ENCODE results near the gene NOMO2. TPM values are rescaled to one million over a fixed set of nuclear protein-coding genes. Genes with fewer than 3 reads are reported as not detected.
A peak's percentile ranks its signal among the peaks of the same experiment; 100 is the strongest.
"Not testable (repeated sequence)": the region's sequence is repeated elsewhere in the genome, so short reads cannot be mapped to it uniquely, and the experiment has no call there.

The NOMO2 gene
- total and polyA plus RNA-seq, 10 of the 15 experiments (the other 5 are each of a cell fraction or from before 2014, with no cell fraction given), result 30.2 to 110 (median 73.2) TPM

GRCh38 chr16:18546853-18547252, 15.0 kb downstream of the NOMO2 start:
- H3K27ac ChIP-seq (ENCODE audit: control insufficient read depth, insufficient read depth); SMC1A ChIA-PET (ENCODE audit: uncharacterized antibody, unreplicated experiment); DNase-seq (ENCODE audit: low read depth, low spot score); POLR2A ChIA-PET; FAIRE-seq; intact Hi-C loops (cut with micrococcal nuclease; ENCODE audit: unreplicated experiment); BruUV-seq (replicated peaks); H3K9ac ChIP-seq (ENCODE audit: control insufficient read depth, insufficient read depth, low read length); CTCF ChIA-PET; H3K4me1 ChIP-seq (ENCODE audit: control insufficient read depth, insufficient read depth, low read length); H3K79me2 ChIP-seq (ENCODE audit: control insufficient read depth, insufficient read depth, low read length); in situ Hi-C loops (cut with MboI); H3K27me3 ChIP-seq (replicated peaks in 1 of 2; ENCODE audit: control insufficient read depth in 2 of 2, insufficient read depth in 2 of 2, low read length in 1 of 2); H3K4me2 ChIP-seq (ENCODE audit: control insufficient read depth, insufficient read depth); H2AFZ ChIP-seq (ENCODE audit: control insufficient read depth, low read depth, low read length); H3K4me3 ChIP-seq; H4K20me1 ChIP-seq (ENCODE audit: control insufficient read depth, insufficient read depth); H3K9me3 ChIP-seq (replicated peaks; ENCODE audit: control insufficient read depth, insufficient read depth, low read length); H3K36me3 ChIP-seq (ENCODE audit: control insufficient read depth in 2 of 2, insufficient read depth in 2 of 2, low read length in 1 of 2); RAD21 ChIA-PET (ENCODE audit: unreplicated experiment): not testable (repeated sequence)
- no CpG with 5 or more reads among the region's 5 CpGs for WGBS (ENCODE audit: insufficient coverage, insufficient replicate concordance, low lambda C conversion rate, missing lambda C conversion rate)
- ATAC-seq, result peak; percentile 22; the same call in 1 of the 3 replicates

DNA sequence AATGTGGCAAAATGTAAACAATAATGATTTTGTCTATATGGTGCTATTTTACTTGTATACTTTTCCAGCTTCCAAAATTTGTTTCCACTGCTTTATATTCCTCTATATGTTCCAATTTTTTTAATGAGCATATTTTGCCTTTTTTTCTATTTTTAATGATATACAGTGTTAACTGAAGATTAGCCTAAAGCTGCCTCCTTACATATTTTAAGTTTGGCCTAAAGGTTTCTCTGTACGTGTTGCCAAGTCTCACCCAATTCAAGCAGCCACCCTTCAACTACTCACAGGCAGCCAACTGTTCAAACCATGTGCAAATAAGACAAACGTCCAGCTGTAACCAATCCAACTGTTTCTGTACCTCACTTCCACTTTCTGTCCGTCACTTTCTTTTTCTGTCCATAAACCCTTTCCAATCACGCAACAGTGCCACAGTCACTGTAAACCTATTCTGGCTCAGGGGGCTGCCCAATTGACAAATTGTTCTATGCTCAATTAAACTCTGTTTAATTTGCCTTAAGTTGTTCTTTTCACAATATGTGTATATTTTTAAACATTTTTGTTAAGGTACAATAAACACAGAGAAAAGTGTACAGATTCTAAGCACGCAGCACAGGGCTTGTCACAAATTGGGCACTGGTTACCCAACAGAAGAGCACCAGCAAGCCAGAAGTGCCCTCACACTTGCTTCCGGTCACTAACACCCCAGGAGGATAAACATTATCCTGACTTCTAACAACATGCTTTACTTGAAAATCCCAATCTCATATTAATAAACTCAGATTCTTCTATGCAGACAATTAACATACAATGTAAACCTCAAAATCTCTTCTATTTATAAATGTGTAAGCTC, 17.4 kb downstream of the NOMO2 start:
- H3K9me3 ChIP-seq (replicated peaks; ENCODE audit: control insufficient read depth, insufficient read depth, low read length); DNase-seq (ENCODE audit: low read depth, low spot score); BruUV-seq (replicated peaks); intact Hi-C loops (cut with micrococcal nuclease; ENCODE audit: unreplicated experiment); SMC1A ChIA-PET (ENCODE audit: uncharacterized antibody, unreplicated experiment); H3K79me2 ChIP-seq (ENCODE audit: control insufficient read depth, insufficient read depth, low read length); H2AFZ ChIP-seq (ENCODE audit: control insufficient read depth, low read depth, low read length); H3K4me1 ChIP-seq (ENCODE audit: control insufficient read depth, insufficient read depth, low read length); H3K9ac ChIP-seq (ENCODE audit: control insufficient read depth, insufficient read depth, low read length); H3K27me3 ChIP-seq (replicated peaks in 1 of 2; ENCODE audit: control insufficient read depth in 2 of 2, insufficient read depth in 2 of 2, low read length in 1 of 2); in situ Hi-C loops (cut with MboI); H3K4me3 ChIP-seq; CTCF ChIA-PET; H4K20me1 ChIP-seq (ENCODE audit: control insufficient read depth, insufficient read depth); H3K36me3 ChIP-seq (ENCODE audit: control insufficient read depth in 2 of 2, insufficient read depth in 2 of 2, low read length in 1 of 2); H3K27ac ChIP-seq (ENCODE audit: control insufficient read depth, insufficient read depth); RAD21 ChIA-PET (ENCODE audit: unreplicated experiment); POLR2A ChIA-PET; FAIRE-seq; H3K4me2 ChIP-seq (ENCODE audit: control insufficient read depth, insufficient read depth): not testable (repeated sequence)
- ATAC-seq, result peak; percentile 81
- 40% methylated on average over 4 of the region's 6 CpGs for WGBS (ENCODE audit: insufficient coverage, insufficient replicate concordance, low lambda C conversion rate, missing lambda C conversion rate)

DNA sequence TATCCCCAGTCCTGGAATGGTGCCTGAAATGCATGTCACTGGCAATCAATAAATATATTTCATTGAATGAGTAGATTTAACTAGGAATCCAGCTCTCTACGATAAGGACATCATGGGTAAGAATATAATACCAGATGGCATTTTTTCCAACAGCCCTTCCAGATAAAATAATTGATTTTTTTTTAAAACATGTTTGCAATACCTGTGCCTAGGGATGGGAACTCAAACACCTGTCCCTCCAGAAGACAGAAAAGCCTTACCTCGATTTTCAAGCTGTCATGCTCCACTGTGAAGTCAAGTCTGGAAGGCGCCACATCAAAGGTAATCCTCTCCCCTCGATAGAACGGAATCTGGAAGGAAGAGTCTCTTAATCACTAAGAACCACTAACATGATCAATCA, 20.0 kb downstream of the NOMO2 start:
- intact Hi-C loops (cut with micrococcal nuclease; ENCODE audit: unreplicated experiment); FAIRE-seq; RAD21 ChIA-PET (ENCODE audit: unreplicated experiment); H3K27me3 ChIP-seq (replicated peaks in 1 of 2; ENCODE audit: control insufficient read depth in 2 of 2, insufficient read depth in 2 of 2, low read length in 1 of 2); ATAC-seq; DNase-seq (ENCODE audit: low read depth, low spot score); H3K9me3 ChIP-seq (replicated peaks; ENCODE audit: control insufficient read depth, insufficient read depth, low read length); H4K20me1 ChIP-seq (ENCODE audit: control insufficient read depth, insufficient read depth); H2AFZ ChIP-seq (ENCODE audit: control insufficient read depth, low read depth, low read length); CTCF ChIA-PET; H3K27ac ChIP-seq (ENCODE audit: control insufficient read depth, insufficient read depth); H3K9ac ChIP-seq (ENCODE audit: control insufficient read depth, insufficient read depth, low read length); SMC1A ChIA-PET (ENCODE audit: uncharacterized antibody, unreplicated experiment); H3K4me2 ChIP-seq (ENCODE audit: control insufficient read depth, insufficient read depth); H3K4me1 ChIP-seq (ENCODE audit: control insufficient read depth, insufficient read depth, low read length); H3K4me3 ChIP-seq; H3K79me2 ChIP-seq (ENCODE audit: control insufficient read depth, insufficient read depth, low read length); POLR2A ChIA-PET; H3K36me3 ChIP-seq (ENCODE audit: control insufficient read depth in 2 of 2, insufficient read depth in 2 of 2, low read length in 1 of 2); in situ Hi-C loops (cut with MboI): not testable (repeated sequence)
- TSS peak; percentile 39 for BruUV-seq (replicated peaks)
- no CpG with 5 or more reads among the region's 5 CpGs for WGBS (ENCODE audit: insufficient coverage, insufficient replicate concordance, low lambda C conversion rate, missing lambda C conversion rate)

DNA sequence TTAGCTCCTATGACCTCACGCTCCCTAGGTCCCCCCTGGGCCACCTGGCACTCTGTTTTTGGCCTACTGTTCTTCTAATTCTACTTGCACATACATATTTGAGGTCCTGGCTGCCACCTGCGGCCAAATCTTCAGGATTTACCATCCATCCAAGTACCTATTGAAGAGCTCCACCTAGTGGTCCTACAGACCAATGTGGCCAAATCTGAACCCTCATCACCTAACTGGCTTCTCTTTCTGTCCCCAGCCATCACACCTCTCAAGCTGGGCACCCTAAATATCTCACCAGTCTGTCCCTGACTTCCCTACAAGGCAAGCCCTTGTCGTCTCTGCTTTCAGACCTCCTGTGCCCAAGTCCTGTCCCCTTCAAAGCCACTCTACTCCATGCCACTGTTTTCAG, 24.9 kb downstream of the NOMO2 start:
- FAIRE-seq; H3K36me3 ChIP-seq (ENCODE audit: control insufficient read depth in 2 of 2, insufficient read depth in 2 of 2, low read length in 1 of 2); H3K27ac ChIP-seq (ENCODE audit: control insufficient read depth, insufficient read depth); H3K4me2 ChIP-seq (ENCODE audit: control insufficient read depth, insufficient read depth); POLR2A ChIA-PET; H3K27me3 ChIP-seq (replicated peaks in 1 of 2; ENCODE audit: control insufficient read depth in 2 of 2, insufficient read depth in 2 of 2, low read length in 1 of 2); H2AFZ ChIP-seq (ENCODE audit: control insufficient read depth, low read depth, low read length); RAD21 ChIA-PET (ENCODE audit: unreplicated experiment); CTCF ChIA-PET; H3K4me3 ChIP-seq; intact Hi-C loops (cut with micrococcal nuclease; ENCODE audit: unreplicated experiment); in situ Hi-C loops (cut with MboI); H4K20me1 ChIP-seq (ENCODE audit: control insufficient read depth, insufficient read depth); H3K79me2 ChIP-seq (ENCODE audit: control insufficient read depth, insufficient read depth, low read length); BruUV-seq (replicated peaks); DNase-seq (ENCODE audit: low read depth, low spot score); SMC1A ChIA-PET (ENCODE audit: uncharacterized antibody, unreplicated experiment); H3K9me3 ChIP-seq (replicated peaks; ENCODE audit: control insufficient read depth, insufficient read depth, low read length); H3K9ac ChIP-seq (ENCODE audit: control insufficient read depth, insufficient read depth, low read length); H3K4me1 ChIP-seq (ENCODE audit: control insufficient read depth, insufficient read depth, low read length): not testable (repeated sequence)
- ATAC-seq, result peak; percentile 83
- WGBS (ENCODE audit: insufficient coverage, insufficient replicate concordance, low lambda C conversion rate, missing lambda C conversion rate), result 45% methylated on average over 2 of the region's 3 CpGs

All from GM12878 (cell line).